Measurements from ENCODE around the gene SPIN1.

Gene SPIN1

DNA sequence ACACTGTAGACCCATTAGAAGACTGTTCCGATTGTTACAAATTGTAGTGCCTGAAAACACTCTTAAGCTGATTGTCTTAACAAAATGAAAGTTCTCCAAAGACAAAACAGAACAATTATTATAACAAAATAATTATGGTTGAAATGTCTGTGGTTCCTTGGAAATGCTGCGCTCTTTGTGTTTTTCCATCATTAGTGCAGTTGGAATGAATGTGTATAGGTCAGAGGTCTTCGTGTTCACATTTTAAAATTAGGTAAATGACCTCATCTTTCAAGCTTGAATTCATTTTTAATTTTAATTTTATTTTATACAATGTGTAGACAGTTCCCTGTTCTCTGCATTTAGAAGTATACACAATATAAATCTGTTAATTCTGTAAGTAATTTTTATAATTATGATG is 90.0 kb downstream of the SPIN1 start:
- Histone ChIP-seq H3K27ac (no peak overlapping the region), H3K36me3 (ENCODE audit: insufficient read depth) (no peaks in the 10 kb centered on the region), H3K4me1 (ENCODE audit: low read depth, poor library complexity, severe bottlenecking) (no peaks in the 10 kb centered on the region), H3K79me2 (ENCODE audit: insufficient read depth, low read depth) (no peaks in the 10 kb centered on the region), H3K9ac (no peak overlapping the region), H3K4me3 (IDR thresholded peaks at IDR 0.05; ENCODE audit: insufficient read depth, low read depth, low read length) (no peak overlapping the region), H4K20me1 (ENCODE audit: insufficient read depth) (no peaks in the 10 kb centered on the region), H2AFZ (ENCODE audit: low read depth) (no peak overlapping the region), H3K4me2 (no peak overlapping the region), H3K27me3 (ENCODE audit: insufficient read depth, low read depth) (no peaks in the 10 kb centered on the region)
- TF ChIP-seq, protein P1, sequence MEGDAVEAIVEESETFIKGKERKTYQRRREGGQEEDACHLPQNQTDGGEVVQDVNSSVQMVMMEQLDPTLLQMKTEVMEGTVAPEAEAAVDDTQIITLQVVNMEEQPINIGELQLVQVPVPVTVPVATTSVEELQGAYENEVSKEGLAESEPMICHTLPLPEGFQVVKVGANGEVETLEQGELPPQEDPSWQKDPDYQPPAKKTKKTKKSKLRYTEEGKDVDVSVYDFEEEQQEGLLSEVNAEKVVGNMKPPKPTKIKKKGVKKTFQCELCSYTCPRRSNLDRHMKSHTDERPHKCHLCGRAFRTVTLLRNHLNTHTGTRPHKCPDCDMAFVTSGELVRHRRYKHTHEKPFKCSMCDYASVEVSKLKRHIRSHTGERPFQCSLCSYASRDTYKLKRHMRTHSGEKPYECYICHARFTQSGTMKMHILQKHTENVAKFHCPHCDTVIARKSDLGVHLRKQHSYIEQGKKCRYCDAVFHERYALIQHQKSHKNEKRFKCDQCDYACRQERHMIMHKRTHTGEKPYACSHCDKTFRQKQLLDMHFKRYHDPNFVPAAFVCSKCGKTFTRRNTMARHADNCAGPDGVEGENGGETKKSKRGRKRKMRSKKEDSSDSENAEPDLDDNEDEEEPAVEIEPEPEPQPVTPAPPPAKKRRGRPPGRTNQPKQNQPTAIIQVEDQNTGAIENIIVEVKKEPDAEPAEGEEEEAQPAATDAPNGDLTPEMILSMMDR (conservative IDR thresholded peaks at IDR 0.05; ENCODE audit: low read depth, low read length): no peak

DNA sequence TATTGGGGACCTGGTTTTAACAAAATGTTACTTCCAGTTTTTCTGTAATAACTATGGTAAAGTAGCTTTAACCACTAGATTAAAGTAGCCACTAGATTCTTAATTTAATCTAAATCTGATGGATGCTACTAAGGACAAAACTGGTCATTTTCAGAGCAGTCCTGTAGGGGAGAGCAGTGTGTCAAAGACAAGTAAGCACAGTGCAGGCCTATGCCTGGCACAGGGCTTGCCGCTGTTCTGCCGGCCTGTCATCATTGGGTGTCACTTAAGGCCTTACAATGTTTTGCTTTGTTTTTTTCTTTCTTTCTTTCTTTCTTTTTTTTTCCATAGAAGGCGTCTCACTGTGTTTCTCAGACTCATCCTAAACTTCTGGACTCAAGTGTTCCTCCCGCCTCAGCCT is 93.7 kb downstream of the SPIN1 start:
- TF ChIP-seq, protein P1 (conservative IDR thresholded peaks at IDR 0.05; ENCODE audit: low read depth, low read length): no peak
- H3K4me3 ChIP-seq (IDR thresholded peaks at IDR 0.05; ENCODE audit: insufficient read depth, low read depth, low read length): no peak overlapping the region
- H3K9ac ChIP-seq: no peak overlapping the region
- H3K4me2 ChIP-seq: no peak overlapping the region
- H4K20me1 ChIP-seq (ENCODE audit: insufficient read depth): no peaks in the 10 kb centered on the region
- no peak overlapping the region for H2AFZ ChIP-seq (ENCODE audit: low read depth)
- H3K27ac ChIP-seq: no peak overlapping the region
- H3K27me3 ChIP-seq (ENCODE audit: insufficient read depth, low read depth): no peaks in the 10 kb centered on the region
- H3K4me1 ChIP-seq (ENCODE audit: low read depth, poor library complexity, severe bottlenecking): no peaks in the 10 kb centered on the region
- no peaks in the 10 kb centered on the region for H3K79me2 ChIP-seq (ENCODE audit: insufficient read depth, low read depth)
- H3K36me3 ChIP-seq (ENCODE audit: insufficient read depth): no peaks in the 10 kb centered on the region

DNA sequence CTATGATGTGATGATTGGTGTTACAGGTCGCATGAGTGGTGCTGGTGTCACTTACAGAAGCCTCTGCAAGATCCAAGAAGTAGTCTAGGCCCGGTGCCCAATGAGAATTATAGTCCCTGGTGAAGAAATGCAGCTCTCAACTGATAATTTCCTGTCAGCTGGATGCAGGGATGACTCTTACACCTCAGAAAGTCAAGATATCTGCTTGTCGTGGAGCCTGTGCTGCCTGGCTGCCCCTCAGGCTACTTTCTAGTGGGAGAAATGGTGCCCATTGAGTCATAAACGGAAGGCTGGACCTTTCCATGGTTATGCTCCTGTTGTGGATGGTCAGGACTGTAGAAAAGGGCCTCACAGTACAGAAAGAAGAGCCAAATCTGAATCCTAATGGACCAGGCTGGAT is 99.9 kb downstream of the SPIN1 start:
- no peak overlapping the region for H3K9ac ChIP-seq
- TF ChIP-seq, protein P1 (conservative IDR thresholded peaks at IDR 0.05; ENCODE audit: low read depth, low read length): no peak
- H3K4me1 ChIP-seq (ENCODE audit: low read depth, poor library complexity, severe bottlenecking): no peaks in the 10 kb centered on the region
- no peaks in the 10 kb centered on the region for H4K20me1 ChIP-seq (ENCODE audit: insufficient read depth)
- H3K27me3 ChIP-seq (ENCODE audit: insufficient read depth, low read depth): no peaks in the 10 kb centered on the region
- H3K4me3 ChIP-seq (IDR thresholded peaks at IDR 0.05; ENCODE audit: insufficient read depth, low read depth, low read length): no peak overlapping the region
- no peak overlapping the region for H2AFZ ChIP-seq (ENCODE audit: low read depth)
- no peak overlapping the region for H3K4me2 ChIP-seq
- no peaks in the 10 kb centered on the region for H3K36me3 ChIP-seq (ENCODE audit: insufficient read depth)
- H3K27ac ChIP-seq: no peak overlapping the region
- H3K79me2 ChIP-seq (ENCODE audit: insufficient read depth, low read depth): no peaks in the 10 kb centered on the region

DNA sequence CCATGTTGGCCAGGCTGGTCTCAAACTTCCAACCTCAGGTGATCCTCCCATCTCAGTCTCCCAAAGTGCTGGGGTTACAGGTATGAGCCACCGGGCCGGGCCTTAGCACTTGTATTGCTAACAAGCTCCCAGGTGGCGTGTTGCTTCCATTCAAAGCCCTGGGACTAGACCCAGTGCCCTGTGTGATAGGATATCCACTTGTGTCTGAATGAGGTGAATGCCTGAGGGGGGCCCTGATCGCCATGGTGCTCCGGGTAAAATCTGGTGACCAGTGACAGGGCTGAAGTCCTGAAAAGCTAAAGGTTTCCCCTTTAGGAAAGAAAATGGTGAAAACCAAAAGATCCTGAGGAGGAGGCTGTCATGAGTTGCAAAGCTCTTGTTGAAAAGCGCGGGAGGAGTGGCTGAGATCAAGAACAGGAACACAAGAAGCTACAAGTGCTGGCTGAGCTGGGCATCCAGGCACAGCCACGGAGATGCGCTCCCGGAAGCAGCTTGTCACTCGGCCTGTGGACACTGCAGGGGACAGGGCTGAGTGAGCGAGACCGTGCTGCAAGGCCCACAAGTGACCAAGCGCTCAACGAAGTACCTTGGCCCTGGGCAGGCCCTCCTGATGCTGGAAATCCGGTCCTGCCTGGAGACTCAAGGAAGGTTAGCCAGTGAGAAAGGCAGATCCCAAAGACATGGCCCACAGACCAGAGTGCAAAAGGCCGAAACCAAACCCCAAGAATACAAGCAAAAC is 106.9 kb downstream of the SPIN1 start:
- Histone ChIP-seq H4K20me1 (ENCODE audit: insufficient read depth) (no peaks in the 10 kb centered on the region), H3K79me2 (ENCODE audit: insufficient read depth, low read depth) (no peaks in the 10 kb centered on the region), H2AFZ (ENCODE audit: low read depth) (no peak overlapping the region), H3K27ac (no peak overlapping the region), H3K4me2 (no peak overlapping the region), H3K4me3 (IDR thresholded peaks at IDR 0.05; ENCODE audit: insufficient read depth, low read depth, low read length) (no peak overlapping the region), H3K36me3 (ENCODE audit: insufficient read depth) (no peaks in the 10 kb centered on the region), H3K27me3 (ENCODE audit: insufficient read depth, low read depth) (no peaks in the 10 kb centered on the region), H3K9ac (no peak overlapping the region), H3K4me1 (ENCODE audit: low read depth, poor library complexity, severe bottlenecking) (no peaks in the 10 kb centered on the region)
- TF ChIP-seq, protein P1 (conservative IDR thresholded peaks at IDR 0.05; ENCODE audit: low read depth, low read length): no peak

All from KMS-11 (cell line).